Posterior cingulate gyrus (tissue), 11 donors: ENCODE data around the gene CASK.
"Not testable (repeated sequence)": the region's sequence is repeated elsewhere in the genome, so short reads cannot be mapped to it uniquely, and the experiment has no call there.

Source experiments
- DNase-seq, 10 donors: peaks; one replicate each; pipeline versions ENCODE4 v3.0.0 to v3.0.0-alpha.2; 2020 to 2021; ENCODE audit warnings: mixed read lengths in 3 of 10
- intact Hi-C: fragments of 100-400 bp; cut with DNase I; formaldehyde crosslinking; loops from one replicate; pipeline ENCODE4 v1.15.1; 2023

CASK gene

DNA sequence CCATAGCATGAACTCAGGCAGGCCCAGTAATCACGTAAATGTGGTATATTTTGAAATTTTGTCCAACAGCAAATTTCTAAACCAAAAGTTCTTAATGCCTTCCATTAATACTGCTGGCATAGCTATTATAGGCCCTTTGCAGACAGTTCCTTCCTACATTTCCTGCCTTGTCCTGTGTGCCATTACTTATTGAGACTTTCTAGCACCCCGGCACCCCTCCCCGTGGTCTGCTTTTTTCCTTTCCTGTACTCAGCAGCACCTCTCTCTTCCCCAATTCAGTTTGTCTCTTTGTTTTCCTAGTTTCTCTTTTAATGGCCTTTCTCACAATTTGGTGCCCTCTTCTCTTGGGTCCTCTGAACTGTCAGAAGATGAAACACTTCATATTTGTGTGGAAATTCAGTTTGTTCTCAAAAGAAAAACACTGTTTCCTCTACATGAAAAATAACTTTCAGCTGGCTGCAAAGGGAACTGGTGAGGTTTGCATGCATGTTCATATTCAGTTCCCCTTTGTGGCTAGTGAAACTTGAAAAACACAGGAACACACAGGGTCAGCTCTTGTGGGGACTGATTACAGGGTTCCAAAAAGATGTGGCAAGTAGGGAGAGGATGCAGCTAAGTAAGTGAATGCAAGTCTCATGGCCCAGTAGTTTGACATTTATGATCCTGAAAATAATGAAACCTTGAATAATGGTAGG is 217.5 kb downstream of the CASK start:
- intact Hi-C loops, result no loop called here
- DNase-seq, result peak in 1 of 10 donors; percentile 76

- DNase-seq, result no peak
- intact Hi-C loops, result no loop called here
Observed at GRCh38 chrX:41705042-41705441, 218.3 kb downstream of the CASK start.

- intact Hi-C loops, result no loop called here
- no peak for DNase-seq
Observed at GRCh38 chrX:41703574-41704029, 219.8 kb downstream of the CASK start.

DNA sequence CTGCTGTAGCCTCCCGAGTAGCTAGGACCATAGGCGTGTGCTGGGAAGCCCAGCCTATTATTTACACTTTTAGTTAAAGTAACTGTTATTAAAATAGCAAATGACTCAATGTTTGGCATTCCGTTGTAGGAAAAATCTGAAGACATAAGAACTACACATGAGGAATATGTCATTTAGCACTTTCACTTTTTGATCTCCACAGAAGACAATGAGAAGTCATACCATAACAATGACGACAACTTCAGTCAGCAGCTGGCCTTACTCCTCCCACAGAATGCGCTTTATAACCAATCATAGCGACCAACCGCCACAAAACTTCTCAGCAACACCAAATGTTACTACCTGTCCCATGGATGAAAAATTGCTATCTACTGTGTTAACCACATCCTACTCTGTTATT is 227.9 kb downstream of the CASK start:
- intact Hi-C loops, result no loop called here
- no peak for DNase-seq

DNA sequence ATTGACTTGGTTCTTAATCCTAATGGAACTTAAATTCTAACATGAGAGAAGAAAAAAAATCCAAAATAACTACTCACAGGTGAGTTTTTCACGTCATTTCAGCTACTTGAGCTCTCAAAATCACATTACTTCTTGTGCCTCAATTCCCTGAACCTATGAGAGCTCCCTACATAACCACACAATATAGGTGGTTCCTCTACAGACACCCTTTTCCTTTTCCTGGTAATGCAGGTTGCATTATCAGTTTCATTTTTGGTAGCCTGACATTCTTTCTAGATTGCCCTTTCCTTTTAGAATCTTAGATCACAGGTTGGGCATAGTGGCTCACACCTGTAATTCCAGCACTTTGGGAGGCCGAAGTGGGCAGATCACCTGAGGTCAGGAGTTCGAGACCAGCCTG is 230.3 kb downstream of the CASK start:
- no peak for DNase-seq
- intact Hi-C loops, result no loop called here

- DNase-seq, result no peak
- intact Hi-C loops, result no loop called here
Observed at GRCh38 chrX:41692162-41692749, 231.1 kb downstream of the CASK start.

- intact Hi-C loops, result loop anchor here (5.0 kb wide), 1 partner anchor 63 kb away; no protein-coding TSS in a partner anchor
- no peak for DNase-seq
Observed at GRCh38 chrX:41689711-41690110, 233.6 kb downstream of the CASK start.

DNA sequence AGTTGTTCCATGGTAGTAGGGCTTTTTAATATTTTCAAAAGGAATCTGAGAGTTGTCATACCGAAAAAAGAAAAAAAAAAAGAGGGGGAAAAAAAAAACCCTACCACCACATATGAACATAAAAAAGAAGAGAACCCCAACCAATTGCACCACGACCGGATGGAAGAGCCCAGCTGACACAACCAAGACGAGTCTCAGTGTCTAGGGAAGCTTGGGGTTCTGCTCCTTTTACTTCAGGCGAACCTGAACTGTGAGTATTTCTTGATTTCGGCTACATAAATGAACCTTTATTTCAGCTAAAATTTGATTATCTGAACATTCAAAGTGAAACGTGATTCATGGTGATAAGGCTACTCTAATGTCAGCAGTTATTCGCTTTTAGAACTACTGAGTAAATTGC is 234.5 kb downstream of the CASK start, which contains the start of gene GPR34:
TSS of gene GPR34 (plus strand) at position 139 of the 400 bp plus-strand sequence. CDS start 6,661 bp downstream, outside the sequence.
- no peak for DNase-seq
- intact Hi-C loops, result loop anchor here (5.0 kb wide), 1 partner anchor 63 kb away; no protein-coding TSS in a partner anchor

DNA sequence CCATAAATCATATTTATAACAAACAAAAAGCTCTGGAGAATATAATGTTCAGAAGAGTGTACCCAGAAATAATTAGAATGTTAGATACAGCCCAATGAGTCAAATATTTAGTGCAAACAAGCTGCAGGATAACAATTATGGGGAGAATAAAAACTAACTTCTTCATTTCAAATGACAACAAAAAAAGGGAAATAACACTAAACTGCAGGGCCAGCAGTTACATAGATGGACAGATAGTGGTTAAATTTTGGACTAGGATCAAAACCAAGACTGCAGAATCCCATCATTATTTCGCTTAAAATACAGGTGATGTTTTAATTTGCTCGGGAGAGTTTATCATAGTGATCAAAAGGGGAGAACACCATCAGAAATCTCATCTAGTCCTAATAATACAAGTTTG is 235.2 kb downstream of the CASK start:
- DNase-seq, result no peak
- intact Hi-C loops, result loop anchor here (5.0 kb wide), 1 partner anchor 64 kb away; no protein-coding TSS in a partner anchor

DNA sequence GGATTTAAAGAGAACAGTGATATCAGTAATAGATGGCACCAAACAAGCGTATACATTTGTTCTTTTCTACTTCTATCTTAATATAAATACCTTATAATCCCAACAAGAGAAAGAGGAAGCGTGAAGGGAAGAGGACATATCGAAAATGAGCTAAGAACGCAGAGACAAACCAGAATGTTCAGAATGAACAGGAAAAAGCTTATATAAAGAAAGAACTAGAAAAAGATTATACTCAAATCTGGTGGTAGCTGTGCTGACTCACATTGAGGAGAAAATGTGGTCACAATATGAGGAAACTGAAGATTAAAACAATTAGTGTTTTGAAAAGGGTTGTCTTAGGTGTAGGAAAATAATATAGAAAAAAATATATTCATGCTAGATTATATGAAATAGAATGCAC is 236.6 kb downstream of the CASK start:
- intact Hi-C loops, result loop anchor here (5.0 kb wide), 1 partner anchor 66 kb away; no protein-coding TSS in a partner anchor
- DNase-seq, result no peak

- no peak for DNase-seq
- intact Hi-C loops, result loop anchor here (5.0 kb wide), 1 partner anchor 67 kb away; no protein-coding TSS in a partner anchor
Observed at GRCh38 chrX:41684940-41685339, 238.4 kb downstream of the CASK start.

DNA sequence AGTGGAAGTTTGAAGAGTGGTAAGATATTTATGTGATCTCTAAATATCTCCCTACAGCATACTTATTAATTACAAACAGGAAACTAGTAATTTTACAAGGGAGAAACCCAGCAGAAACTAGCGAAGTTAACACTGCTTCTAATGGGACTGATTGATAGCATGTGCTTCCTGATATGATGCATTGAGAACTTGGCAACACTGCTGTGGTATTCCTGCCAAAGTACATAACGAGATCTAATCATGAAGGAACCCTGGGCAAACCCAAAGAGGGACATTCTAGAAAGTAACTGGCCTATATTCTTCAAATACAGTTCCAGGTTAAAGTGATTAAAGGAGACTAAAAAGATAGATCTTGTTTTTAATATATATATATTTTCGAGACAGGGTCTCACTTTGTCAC is 239.2 kb downstream of the CASK start:
- no peak for DNase-seq
- intact Hi-C loops, result no loop called here

GRCh38 chrX:41677183-41678060 is 245.9 kb downstream of the CASK start:
- intact Hi-C loops, result no loop called here

DNA sequence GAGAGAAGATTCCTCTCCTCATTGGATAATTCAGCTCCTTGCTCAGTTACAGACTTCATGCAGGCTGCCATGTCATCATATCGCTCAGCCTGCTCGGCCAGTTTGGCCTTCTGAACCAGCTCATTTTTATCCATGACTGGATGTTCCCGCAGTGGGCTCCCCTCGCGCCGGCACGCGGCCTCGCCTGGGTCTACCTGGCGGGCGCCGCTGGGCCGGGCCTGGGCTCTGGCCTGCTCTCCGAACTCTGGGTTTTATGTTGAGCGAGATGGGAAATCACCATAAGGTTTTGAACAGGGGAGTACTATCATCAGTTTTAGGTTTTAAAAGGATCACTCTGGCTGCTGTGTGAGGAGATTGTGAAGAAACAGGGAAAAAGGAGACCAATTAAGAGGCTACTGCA is 247.0 kb downstream of the CASK start:
- DNase-seq, intact Hi-C loops: not testable (repeated sequence)

More at GRCh38 chrX:41677183-41678060, 245.9 kb downstream of the CASK start:
- DNase-seq, result no peak

- no peak for DNase-seq
- intact Hi-C loops, result no loop called here
Observed at GRCh38 chrX:41672643-41673042, 250.7 kb downstream of the CASK start.

GRCh38 chrX:41671082-41671481 is 252.3 kb downstream of the CASK start:
- no peak for DNase-seq
- intact Hi-C loops, result no loop called here

- intact Hi-C loops, result no loop called here
- DNase-seq, result no peak
Observed at GRCh38 chrX:41670112-41670511, 253.2 kb downstream of the CASK start.

DNA sequence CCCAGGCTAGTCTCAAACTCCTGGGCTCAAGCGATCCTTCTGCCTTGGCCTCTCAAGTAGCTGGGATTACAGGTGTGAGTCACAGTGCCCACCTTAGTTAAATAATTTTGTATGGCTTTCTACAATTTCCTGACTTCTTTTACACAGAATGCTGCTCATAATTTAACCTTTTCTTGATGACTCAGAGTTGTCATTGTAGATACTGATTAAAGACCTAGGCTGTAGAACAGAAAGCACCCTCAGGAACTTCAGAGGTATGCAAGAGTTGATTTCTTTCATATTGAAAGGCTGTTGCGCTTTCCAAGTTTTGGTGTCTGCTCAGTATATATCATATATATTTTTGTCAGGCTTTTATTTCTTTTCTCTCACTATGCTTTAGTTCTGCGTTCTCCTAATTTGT is 255.7 kb downstream of the CASK start:
- intact Hi-C loops, result no loop called here

DNA sequence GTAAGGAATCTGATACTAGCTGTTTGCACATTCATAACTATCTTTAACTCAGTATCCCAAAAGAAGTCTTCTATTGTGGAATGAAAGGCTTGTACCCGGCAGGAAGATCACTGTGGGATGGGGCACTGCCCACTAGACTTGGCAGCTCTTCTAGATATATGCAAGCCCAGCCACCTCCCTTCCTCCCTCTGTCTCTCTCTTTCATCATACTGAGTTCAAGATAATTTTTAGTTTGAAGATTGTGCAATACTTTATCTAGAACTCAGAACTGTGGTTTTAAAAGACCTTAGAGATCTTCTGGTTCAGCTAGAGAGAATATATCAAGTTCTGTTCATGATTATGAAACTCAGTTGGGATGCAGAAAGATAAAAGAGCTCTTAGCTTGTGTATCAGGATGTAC is 257.1 kb downstream of the CASK start:
- DNase-seq, result no peak
- intact Hi-C loops, result no loop called here

More for the DNA sequence above, 255.7 kb downstream of the CASK start:
- no peak for DNase-seq

DNA sequence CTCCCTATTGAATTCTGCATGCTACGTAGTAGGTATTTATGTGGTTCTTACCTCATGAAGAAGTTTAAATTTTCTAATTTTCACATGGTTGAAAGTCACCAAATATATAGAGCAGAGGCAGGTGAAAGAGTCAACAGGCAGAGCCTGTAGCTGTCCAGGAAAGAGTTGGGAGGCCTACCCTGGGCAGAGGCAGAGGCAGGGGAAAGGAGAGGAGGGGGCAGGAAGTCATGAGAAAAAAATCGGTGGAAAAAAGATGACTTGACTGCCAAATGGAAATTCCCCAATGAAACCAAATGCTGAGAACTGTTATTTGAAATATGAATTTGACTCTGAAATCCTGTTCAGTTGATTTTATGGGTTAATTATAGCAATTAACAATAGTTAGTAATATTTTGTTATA is 257.7 kb downstream of the CASK start:
- intact Hi-C loops, result no loop called here
- DNase-seq, result no peak

GRCh38 chrX:41664908-41665307 is 258.4 kb downstream of the CASK start:
- DNase-seq, result no peak
- intact Hi-C loops, result no loop called here
